GM23338 (cell line): ENCODE data around the gene CCDC30. TPM values are rescaled to one million over a fixed set of nuclear protein-coding genes. Genes with fewer than 3 reads are reported as not detected.

Experiments
- ATAC-seq: fragments of 200-7000 bp; cut with Tn5 transposase; 3 replicates; pipeline ENCODE4 v1.9.1; 2020
- DNase-seq: peaks from one replicate; pipeline ENCODE4 v3.0.0-alpha.2; 2015; ENCODE audit warnings: low spot score
- H2AFZ ChIP-seq: fragments of 200-600 bp; sonication (generic); 2 replicates; pipeline ENCODE4 v1.8.0; 2016; ENCODE audit warnings: antibody characterized with exemption, mild to moderate bottlenecking, moderate library complexity
- H3F3A ChIP-seq: fragments of 200-600 bp; sonication (generic); replicated peaks from 2 replicates; pipeline ENCODE4 v1.8.0; 2017; ENCODE audit warnings: antibody characterized with exemption, mixed run types, low read depth
- H3K27ac ChIP-seq: fragments of 200-600 bp; sonication (generic); 2 replicates; pipeline ENCODE4 v1.6.1; 2016; ENCODE audit warnings: low read depth
- H3K27me3 ChIP-seq: fragments of 200-600 bp; sonication (generic); 2 replicates; pipeline ENCODE4 v1.8.0; 2016; ENCODE audit warnings: mild to moderate bottlenecking, mixed run types, moderate library complexity; ENCODE audit not compliant: insufficient read depth
- H3K36me3 ChIP-seq: fragments of 200-600 bp; sonication (generic); 2 replicates; pipeline ENCODE4 v1.8.0; 2016; ENCODE audit warnings: mild to moderate bottlenecking; ENCODE audit not compliant: insufficient read depth
- H3K4me1 ChIP-seq: fragments of 200-600 bp; sonication (generic); 2 replicates; pipeline ENCODE4 v1.8.0; 2016; ENCODE audit warnings: mild to moderate bottlenecking, moderate library complexity; ENCODE audit not compliant: insufficient read depth
- H3K4me2 ChIP-seq: fragments of 200-600 bp; sonication (generic); 2 replicates; pipeline ENCODE4 v1.7.1; 2017; ENCODE audit warnings: mixed run types
- H3K4me3 ChIP-seq: fragments of 200-600 bp; sonication (generic); 2 replicates; pipeline ENCODE4 v1.6.1; 2016; ENCODE audit warnings: mixed run types
- H3K79me2 ChIP-seq: fragments of 200-600 bp; sonication (generic); replicated peaks from 2 replicates; pipeline ENCODE4 v1.8.0; 2017; ENCODE audit warnings: mild to moderate bottlenecking; ENCODE audit not compliant: insufficient read depth
- H3K9me2 ChIP-seq: fragments of 200-600 bp; sonication (generic); 2 replicates; pipeline ENCODE4 v1.8.0; 2017; ENCODE audit not compliant: insufficient read depth
- H4K20me1 ChIP-seq: fragments of 200-600 bp; sonication (generic); replicated peaks from 2 replicates; pipeline ENCODE4 v1.8.0; 2017; ENCODE audit warnings: mild to moderate bottlenecking; ENCODE audit not compliant: insufficient read depth
- H3K27ac Mint-ChIP-seq: 2 replicates; pipeline ENCODE4 v1.8.0; 2020; ENCODE audit warnings: inconsistent platforms, mild to moderate bottlenecking, moderate library complexity, mixed read lengths
- H3K27me3 Mint-ChIP-seq: 3 replicates; pipeline ENCODE4 v1.8.0; 2022; ENCODE audit warnings: low read depth, mild to moderate bottlenecking, moderate library complexity, mixed read lengths, inconsistent platforms; ENCODE audit not compliant: insufficient read depth, poor library complexity
- H3K36me3 Mint-ChIP-seq: 3 replicates; pipeline ENCODE4 v1.8.0; 2021; ENCODE audit warnings: low read depth, mild to moderate bottlenecking, inconsistent platforms, moderate library complexity, mixed read lengths
- H3K4me1 Mint-ChIP-seq: 3 replicates; pipeline ENCODE4 v1.8.0; 2020; ENCODE audit warnings: mild to moderate bottlenecking, inconsistent platforms, mixed read lengths
- H3K4me3 Mint-ChIP-seq: 3 replicates; pipeline ENCODE4 v1.8.0; 2021; ENCODE audit warnings: moderate library complexity, mild to moderate bottlenecking, inconsistent platforms, mixed read lengths
- H3K9me3 Mint-ChIP-seq: 3 replicates; pipeline ENCODE4 v1.8.0; 2020; ENCODE audit warnings: moderate library complexity, mild to moderate bottlenecking, inconsistent platforms, mixed read lengths
- CREB1 ChIP-seq: fragments of 250-450 bp; sonication (Bioruptor Pico); IDR thresholded peaks from 2 replicates; pipeline ENCODE4 v1.5.0; 2020; ENCODE audit warnings: low read depth, mild to moderate bottlenecking, moderate library complexity
- ETS1 ChIP-seq: IDR thresholded peaks from 2 replicates; pipeline ENCODE4 v1.6.1; 2016; ENCODE audit warnings: antibody characterized with exemption
- EZH2phosphoT487 ChIP-seq: fragments of 200-600 bp; sonication (generic); IDR thresholded peaks from one replicate; pipeline ENCODE4 v1.8.1; 2018; ENCODE audit warnings: antibody characterized with exemption; ENCODE audit not compliant: unreplicated experiment
- JUNB ChIP-seq: IDR thresholded peaks from one replicate; pipeline ENCODE4 v1.6.1; 2016; ENCODE audit warnings: antibody characterized with exemption; ENCODE audit not compliant: unreplicated experiment
- NANOG ChIP-seq: IDR thresholded peaks from 2 replicates; pipeline ENCODE4 v1.6.1; 2016; ENCODE audit warnings: antibody characterized with exemption, borderline replicate concordance
- POLR2AphosphoS5 ChIP-seq: IDR thresholded peaks from 2 replicates; pipeline ENCODE4 v1.6.1; 2016; ENCODE audit warnings: antibody characterized with exemption, low read depth
- STAT1 ChIP-seq: IDR thresholded peaks from one replicate; pipeline ENCODE4 v1.6.1; 2016; ENCODE audit warnings: antibody characterized with exemption; ENCODE audit not compliant: unreplicated experiment
- ZNF114 ChIP-seq: fragments of 250-450 bp; sonication (Bioruptor Pico); IDR thresholded peaks from 2 replicates; pipeline ENCODE4 v1.5.0; 2020; ENCODE audit warnings: mild to moderate bottlenecking, moderate library complexity
- ZNF331 ChIP-seq: fragments of 250-450 bp; sonication (Bioruptor Pico); IDR thresholded peaks from 2 replicates; pipeline ENCODE4 v1.5.0; 2020; ENCODE audit warnings: low read depth, mild to moderate bottlenecking, moderate library complexity
- ZNF462 ChIP-seq: fragments of 250-450 bp; sonication (Bioruptor Pico); IDR thresholded peaks from 2 replicates; pipeline ENCODE4 v1.5.0; 2020; ENCODE audit warnings: mild to moderate bottlenecking, moderate library complexity
- polyA plus RNA-seq: library from polyadenylated mRNA; unstranded; fragments of >200 nt; fragmentation: Nextera tagmentation; extraction: Ambion mirVana; gene quantifications from 2 replicates; pipeline ENCODE4 v1.2.1, GENCODE V29; 2016
- total RNA-seq: library from RNA; depleted of rRNA; stranded (reverse); fragments of >200 nt; shearing (Covaris generic); gene quantifications from 2 replicates; pipeline ENCODE4 v1.2.3, GENCODE V29; 2014
- TF ChIP-seq, protein P1 (sequence below): IDR thresholded peaks from one replicate; pipeline ENCODE4 v1.6.1; 2018; ENCODE audit warnings: antibody characterized with exemption; ENCODE audit not compliant: unreplicated experiment

CCDC30 gene
- total and polyA plus RNA-seq, 2 experiments from 2014 or later: 0.56 to 1.8 TPM

GRCh38 chr1:42450061-42450460 is 13.0 kb upstream of the CCDC30 start (continued):
- TF ChIP-seq EZH2phosphoT487: no peak
- no peak for TF ChIP-seq STAT1

- Mint-ChIP-seq H3K4me3 (no peak overlapping the region), H3K27ac (no peak overlapping the region), H3K9me3 (no peaks in the 10 kb centered on the region), H3K27me3 (peaks cover 15% of the 10 kb centered on the region), H3K36me3 (peaks cover 13% of the 10 kb centered on the region), H3K4me1 (peaks cover 8% of the 10 kb centered on the region)
- Histone ChIP-seq H3K4me3 (no peak overlapping the region), H3F3A (0 out of 2 replicates have a peak, but pooled peaks cover 12% of the 10 kb centered on the region), H4K20me1 (no peaks in the 10 kb centered on the region), H3K27ac (no peak overlapping the region), H3K27me3 (no peaks in the 10 kb centered on the region), H3K36me3 (no peaks in the 10 kb centered on the region), H2AFZ (no peak overlapping the region), H3K9me2 (no peaks in the 10 kb centered on the region), H3K4me1 (peaks cover 13% of the 10 kb centered on the region), H3K4me2 (no peak overlapping the region), H3K79me2 (peaks cover 14% of the 10 kb centered on the region; the same call in 1 of the 2 replicates)
- DNase-seq (no peak), ATAC-seq (no peak)
- TF ChIP-seq ZNF462 (CRISPR knock-in tag): no peak
Measured at GRCh38 chr1:42453386-42453785, 9.7 kb upstream of the CCDC30 start.

DNA sequence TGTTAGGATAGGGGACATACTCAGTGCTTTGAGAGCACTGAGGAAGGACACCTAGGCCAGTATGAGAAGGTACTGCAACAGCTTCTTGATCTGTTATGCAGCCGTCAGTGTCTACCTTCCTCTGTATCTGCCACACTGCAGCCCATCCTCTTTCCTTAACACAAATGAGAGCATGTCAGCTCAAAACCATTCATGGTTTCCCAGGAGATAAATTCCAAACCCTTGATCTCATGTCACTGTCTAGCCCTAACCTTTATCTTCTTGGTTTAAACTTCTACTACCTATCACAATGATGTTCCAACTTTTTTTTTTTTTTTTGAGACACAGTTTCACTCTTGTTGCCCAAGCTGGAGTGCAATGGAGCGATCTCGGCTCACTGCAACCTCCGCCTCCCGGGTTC is 8.7 kb upstream of the CCDC30 start:
- Mint-ChIP-seq H3K4me1 (peaks cover 8% of the 10 kb centered on the region), H3K4me3 (no peak overlapping the region), H3K27me3 (peaks cover 13% of the 10 kb centered on the region), H3K36me3 (peaks cover 18% of the 10 kb centered on the region), H3K9me3 (no peaks in the 10 kb centered on the region), H3K27ac (no peak overlapping the region)
- Histone ChIP-seq H3K4me2 (no peak overlapping the region), H3K4me1 (peaks cover 13% of the 10 kb centered on the region), H3K36me3 (no peaks in the 10 kb centered on the region; the same call in 1 of the 2 replicates), H3K9me2 (no peaks in the 10 kb centered on the region), H3K4me3 (no peak overlapping the region), H3F3A (0 out of 2 replicates have a peak, but pooled peaks cover 12% of the 10 kb centered on the region), H2AFZ (no peak overlapping the region), H3K27ac (no peak overlapping the region), H3K79me2 (peaks cover 19% of the 10 kb centered on the region; the same call in 1 of the 2 replicates), H4K20me1 (no peaks in the 10 kb centered on the region), H3K27me3 (no peaks in the 10 kb centered on the region)
- DNase-seq (no peak), ATAC-seq (no peak)
- no peak for TF ChIP-seq ZNF114
- TF ChIP-seq POLR2AphosphoS5: no peak
- TF ChIP-seq CREB1 (CRISPR knock-in tag): no peak
- no peak for TF ChIP-seq EZH2phosphoT487
- TF ChIP-seq, protein P1, sequence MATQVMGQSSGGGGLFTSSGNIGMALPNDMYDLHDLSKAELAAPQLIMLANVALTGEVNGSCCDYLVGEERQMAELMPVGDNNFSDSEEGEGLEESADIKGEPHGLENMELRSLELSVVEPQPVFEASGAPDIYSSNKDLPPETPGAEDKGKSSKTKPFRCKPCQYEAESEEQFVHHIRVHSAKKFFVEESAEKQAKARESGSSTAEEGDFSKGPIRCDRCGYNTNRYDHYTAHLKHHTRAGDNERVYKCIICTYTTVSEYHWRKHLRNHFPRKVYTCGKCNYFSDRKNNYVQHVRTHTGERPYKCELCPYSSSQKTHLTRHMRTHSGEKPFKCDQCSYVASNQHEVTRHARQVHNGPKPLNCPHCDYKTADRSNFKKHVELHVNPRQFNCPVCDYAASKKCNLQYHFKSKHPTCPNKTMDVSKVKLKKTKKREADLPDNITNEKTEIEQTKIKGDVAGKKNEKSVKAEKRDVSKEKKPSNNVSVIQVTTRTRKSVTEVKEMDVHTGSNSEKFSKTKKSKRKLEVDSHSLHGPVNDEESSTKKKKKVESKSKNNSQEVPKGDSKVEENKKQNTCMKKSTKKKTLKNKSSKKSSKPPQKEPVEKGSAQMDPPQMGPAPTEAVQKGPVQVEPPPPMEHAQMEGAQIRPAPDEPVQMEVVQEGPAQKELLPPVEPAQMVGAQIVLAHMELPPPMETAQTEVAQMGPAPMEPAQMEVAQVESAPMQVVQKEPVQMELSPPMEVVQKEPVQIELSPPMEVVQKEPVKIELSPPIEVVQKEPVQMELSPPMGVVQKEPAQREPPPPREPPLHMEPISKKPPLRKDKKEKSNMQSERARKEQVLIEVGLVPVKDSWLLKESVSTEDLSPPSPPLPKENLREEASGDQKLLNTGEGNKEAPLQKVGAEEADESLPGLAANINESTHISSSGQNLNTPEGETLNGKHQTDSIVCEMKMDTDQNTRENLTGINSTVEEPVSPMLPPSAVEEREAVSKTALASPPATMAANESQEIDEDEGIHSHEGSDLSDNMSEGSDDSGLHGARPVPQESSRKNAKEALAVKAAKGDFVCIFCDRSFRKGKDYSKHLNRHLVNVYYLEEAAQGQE: no peak
- no peak for TF ChIP-seq ZNF331 (CRISPR knock-in tag)
- no peak for TF ChIP-seq NANOG
- TF ChIP-seq ETS1: no peak
- no peak for TF ChIP-seq JUNB
